ENCODE measurements around the gene NAV2.

NAV2 gene

DNA sequence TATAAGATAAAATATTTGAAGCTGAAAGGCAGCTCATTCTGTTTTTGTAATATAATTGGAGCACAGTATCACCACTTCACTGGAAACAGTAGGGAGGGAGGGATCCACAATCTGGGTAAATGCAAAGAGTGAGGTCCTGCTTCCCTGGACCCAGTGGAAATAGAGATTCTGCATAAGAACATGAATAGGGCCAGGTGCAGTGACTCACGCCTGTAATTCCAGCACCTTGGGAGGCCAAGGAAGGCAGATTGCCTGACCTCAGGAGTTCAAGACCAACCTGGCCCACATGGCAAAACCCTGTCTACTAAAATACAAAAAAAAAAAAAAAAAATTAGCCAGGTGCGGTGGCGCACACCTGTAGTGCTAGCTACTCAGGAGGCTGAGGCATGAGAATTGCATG, 303.9 kb downstream of the NAV2 start:
- DNase-seq (ENCODE audit: low read depth, low spot score), result no peak

GRCh38 chr11:20017320-20017719, 304.7 kb downstream of the NAV2 start:
- DNase-seq (ENCODE audit: low read depth, low spot score), result no peak

DNA sequence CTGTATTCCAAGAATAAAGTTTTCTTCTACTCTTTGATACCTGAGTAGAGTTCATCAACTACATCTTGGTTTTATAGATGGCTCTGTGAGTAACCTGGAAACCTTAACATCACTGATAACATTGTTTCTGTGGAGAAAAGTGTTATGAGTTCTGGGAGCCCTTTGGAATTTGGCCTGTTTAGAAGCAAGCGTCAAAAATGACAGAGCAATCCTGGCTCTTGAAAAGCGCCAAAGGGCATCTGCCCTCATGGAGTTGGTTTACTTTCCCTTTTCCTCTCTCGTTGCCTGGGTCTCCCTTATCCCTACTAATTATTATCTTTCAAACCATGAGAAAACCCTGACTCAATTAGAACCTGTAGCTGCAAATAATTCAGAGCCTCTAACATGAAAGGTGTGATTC, 307.6 kb downstream of the NAV2 start:
- DNase-seq (ENCODE audit: low read depth, low spot score), result no peak

DNA sequence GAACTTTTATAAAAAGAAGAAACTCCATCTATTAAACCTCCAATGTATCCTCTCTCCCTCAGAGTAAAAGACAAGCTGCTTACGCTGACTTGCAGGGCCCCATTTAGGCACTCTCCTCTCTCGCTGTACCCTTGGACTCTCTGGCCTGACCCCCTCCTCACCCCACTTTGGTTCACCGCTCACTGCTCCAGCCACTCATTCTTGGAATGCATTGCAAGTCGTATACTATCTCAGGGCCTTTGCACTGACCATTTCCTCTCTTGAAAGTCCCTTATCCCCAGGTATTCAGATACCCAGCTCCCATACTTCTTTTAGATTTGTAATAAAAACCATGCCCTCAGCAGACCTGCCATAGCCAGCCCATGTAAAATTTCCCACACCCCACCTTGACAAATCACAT, 308.1 kb downstream of the NAV2 start:
- no peak for DNase-seq (ENCODE audit: low read depth, low spot score)

GRCh38 chr11:20021212-20021611, 308.6 kb downstream of the NAV2 start:
- no peak for DNase-seq (ENCODE audit: low read depth, low spot score)

DNA sequence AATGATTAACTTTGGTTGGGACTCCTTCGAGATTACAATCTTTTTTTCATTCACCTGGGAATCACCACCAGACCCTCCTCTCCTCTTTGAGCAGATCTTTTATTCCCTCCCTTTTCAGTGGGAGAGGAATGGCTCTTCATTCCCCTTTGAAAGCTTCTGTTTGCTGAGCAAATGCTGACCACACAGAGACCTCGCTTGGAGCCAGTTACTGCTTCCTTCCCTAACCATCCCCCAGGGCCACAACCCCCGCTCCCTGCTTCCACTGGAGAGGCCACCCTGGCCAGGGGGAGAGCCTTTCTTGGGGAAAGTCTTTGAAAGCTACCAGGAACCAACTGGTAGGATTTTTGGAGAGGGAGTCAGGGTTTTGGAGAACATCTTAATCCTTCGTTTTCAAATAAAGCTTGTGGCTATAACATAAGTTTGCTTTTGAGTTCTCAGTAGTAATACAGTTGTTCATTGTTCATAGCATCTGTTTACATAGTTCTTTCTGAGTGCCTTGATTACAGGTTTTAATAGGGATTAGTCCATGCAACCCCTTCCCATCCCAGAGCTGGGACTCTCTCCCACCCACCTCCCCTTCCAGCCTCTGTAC, 309.2 kb downstream of the NAV2 start:
- no peak for DNase-seq (ENCODE audit: low read depth, low spot score)

DNA sequence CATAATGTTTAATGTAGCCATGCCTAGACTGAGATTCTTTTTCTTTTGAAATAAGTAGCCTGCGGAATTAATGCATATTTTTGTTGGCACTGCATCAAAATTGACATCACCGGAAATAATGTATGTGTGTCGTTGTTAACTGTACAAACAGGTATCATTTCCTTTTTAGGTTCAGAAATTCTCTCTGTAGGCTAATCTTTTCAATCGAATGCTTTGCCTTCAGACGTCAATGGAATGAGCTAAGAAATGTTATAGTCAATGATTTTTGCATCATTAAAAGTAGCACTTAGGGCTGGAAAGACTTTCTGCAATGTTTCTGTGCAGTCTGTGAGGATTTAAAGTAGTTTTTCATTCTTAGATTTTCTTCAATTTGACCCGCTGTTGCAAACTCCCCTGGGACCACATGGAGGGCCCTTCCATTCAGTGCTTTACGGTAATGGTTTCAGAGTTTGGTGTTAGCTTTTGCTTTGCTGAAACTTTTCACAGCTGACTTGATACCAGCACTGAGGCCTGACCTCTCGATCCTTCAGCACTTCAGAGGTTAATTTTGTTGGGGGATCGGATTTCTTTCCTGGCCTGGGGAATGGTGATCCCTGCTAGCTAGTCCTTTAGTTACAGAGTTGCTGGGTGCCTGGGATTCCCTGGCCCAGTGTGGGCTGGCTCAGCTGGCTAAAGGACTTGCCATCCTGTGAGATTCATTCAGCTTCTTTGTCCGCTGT, 309.9 kb downstream of the NAV2 start:
- peak; percentile 69 for DNase-seq (ENCODE audit: low read depth, low spot score)

DNA sequence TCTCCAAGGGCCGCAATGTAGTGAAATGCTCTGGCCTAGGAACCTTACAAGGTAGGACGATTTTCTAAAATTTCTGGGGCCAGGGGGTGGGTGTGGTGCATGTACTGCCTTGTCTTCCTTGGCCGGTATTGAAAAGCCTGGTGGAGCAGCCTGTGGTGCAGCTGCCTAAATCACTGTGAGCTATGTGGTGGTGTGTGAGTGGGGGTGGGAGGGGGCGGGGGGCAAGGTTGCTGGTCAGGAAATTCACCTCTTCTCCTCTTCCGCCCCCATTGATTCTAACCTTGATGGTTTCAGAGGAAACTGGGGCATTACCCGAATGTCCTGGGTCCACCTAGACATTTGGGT, 310.4 kb downstream of the NAV2 start:
- no peak for DNase-seq (ENCODE audit: low read depth, low spot score)

DNA sequence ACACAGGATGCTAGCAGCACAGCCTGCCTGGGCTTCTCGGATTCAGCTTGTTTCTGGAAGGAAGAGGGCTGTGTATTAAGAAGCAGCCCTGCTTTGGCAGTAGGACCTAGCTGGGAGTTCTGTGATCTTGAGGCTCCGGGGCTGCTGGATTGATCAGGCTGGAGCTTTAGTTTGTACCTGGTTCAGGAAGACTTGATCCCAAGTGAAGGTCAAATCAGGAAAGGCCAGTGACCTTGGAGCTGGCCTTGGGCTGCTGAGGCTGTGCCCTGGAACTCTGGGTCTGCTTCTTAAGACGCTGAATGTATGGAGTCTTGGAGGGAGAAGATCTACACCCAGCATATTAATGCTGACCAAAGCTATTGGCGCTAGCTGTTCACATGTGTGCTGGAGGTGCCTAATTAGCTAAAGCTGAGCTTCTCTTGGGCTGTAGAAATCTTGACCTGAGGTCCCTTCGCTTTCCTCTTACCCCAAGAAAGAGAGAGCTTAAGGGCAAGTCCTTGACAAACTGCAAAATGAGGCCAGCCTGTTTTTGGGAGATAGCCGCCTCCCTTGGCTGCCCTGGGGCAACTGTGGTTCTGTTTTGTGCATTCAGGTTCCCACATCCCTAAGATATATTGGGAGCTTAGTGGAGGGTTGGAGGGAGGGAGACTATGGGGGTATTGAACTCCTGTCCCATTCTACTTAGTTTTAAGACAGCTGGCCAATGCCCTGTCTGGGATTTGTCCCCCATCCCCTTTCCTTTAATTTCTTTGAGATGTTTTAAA, 311.7 kb downstream of the NAV2 start:
- no peak for DNase-seq (ENCODE audit: low read depth, low spot score)

DNA sequence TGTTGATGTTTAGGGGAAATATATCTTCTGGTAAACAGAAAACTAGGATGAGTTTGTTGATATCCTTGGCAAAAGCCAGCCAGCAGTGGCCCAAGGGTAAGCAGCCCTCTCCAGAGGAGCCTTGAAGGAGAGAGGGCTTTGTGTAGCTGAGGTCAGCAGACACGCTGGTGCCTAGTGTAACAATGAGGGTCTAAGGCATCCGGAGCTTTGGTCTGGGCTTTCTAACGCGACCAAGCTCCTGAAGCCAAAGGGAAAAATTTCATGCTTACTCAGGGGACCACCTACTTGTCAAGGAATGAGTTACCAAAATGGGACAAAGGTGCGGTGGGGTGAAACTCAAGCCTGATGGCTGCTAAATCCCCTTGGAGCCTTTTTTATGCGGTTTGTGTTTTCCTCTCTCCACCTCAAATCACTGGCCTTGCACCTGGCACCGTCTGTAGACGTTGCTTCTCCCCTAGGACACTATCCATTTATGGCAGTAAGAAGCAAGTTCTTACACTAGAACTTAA, 312.7 kb downstream of the NAV2 start:
- no peak for DNase-seq (ENCODE audit: low read depth, low spot score)

DNA sequence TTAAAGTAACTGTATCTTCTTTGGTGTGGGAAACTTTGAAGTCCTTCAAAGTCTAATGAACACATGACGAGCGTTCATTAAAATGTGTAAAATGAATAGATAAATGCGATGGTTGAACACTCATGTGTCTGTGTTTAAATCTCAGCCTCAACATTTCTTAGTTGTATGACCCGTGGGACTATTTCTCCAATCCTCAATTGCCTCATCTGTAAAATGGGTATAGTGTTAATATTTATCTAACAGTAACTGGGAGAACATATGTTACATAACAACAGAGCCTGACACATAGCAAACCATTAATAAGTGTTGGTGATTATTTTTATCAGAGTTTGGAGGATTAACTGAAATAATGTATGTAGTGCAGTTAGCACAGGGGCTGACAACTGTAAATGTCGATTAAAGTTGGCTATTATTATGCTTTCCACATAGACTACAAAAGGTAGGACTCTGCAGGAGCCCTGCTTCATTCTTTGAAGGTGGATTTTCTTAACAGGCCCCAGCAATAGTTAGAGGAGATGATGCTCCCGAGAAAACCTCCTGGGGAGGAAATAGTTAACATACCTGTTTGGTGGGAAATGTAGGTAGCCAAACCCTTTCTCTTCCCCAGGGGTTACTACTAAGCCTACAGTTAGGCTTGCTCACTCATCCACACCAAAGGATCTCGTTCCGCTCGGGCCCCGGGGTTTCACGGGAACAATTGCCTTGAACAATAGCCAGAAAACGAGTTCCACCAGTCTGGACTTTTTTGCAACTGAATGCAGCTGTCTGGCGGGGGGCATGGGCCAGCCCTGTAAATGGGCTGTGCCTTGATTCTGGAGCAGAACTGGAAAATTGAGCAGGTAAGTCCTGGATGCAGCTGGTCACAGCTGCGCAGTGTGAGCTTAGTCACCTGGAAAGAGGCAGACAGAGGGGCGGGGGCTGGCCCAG, 314.3 kb downstream of the NAV2 start:
- DNase-seq (ENCODE audit: low read depth, low spot score), result no peak

DNA sequence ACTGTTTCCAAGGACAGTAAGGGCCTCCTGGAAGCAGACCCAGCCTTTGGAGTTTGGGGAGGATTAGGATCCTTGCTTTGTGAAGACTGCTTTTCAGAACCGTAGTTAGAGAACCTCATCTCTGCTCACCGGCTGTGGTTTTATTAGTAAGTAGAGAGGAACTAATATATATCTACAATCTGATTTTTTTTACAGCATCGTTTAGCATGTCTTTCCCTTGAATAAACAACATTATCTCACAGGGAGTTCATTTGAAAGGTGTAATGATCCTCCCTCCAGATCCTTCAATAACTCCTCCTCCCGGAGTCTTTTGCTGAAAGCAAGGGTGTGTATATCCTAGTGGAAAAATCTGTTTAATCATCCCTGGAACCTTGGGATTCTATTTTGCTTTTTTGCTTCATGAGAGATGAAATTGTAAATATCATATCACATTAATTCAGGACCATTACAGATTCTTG, 314.9 kb downstream of the NAV2 start:
- no peak for DNase-seq (ENCODE audit: low read depth, low spot score)

- no peak for DNase-seq (ENCODE audit: low read depth, low spot score)
Measured at GRCh38 chr11:20029193-20029592, 316.6 kb downstream of the NAV2 start.

DNA sequence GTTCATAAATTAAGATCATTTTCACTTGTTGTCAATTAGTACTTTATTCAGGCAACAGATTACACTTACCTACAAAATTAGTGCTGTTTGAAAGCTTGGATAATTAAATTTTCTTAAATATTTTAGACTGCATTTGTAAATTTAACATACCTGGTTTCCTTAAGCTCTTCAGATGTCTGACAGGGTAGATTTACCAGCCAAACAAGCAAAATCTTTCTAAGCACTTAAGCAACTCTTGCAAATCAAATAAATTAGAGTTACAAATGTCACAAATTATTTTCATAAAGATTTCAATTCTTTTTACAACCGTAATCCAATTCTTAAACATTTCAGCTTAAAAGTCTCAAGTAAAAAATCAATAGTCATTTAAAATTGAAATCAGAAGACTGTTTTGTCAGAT, 317.8 kb downstream of the NAV2 start:
- no peak for DNase-seq (ENCODE audit: low read depth, low spot score)

DNA sequence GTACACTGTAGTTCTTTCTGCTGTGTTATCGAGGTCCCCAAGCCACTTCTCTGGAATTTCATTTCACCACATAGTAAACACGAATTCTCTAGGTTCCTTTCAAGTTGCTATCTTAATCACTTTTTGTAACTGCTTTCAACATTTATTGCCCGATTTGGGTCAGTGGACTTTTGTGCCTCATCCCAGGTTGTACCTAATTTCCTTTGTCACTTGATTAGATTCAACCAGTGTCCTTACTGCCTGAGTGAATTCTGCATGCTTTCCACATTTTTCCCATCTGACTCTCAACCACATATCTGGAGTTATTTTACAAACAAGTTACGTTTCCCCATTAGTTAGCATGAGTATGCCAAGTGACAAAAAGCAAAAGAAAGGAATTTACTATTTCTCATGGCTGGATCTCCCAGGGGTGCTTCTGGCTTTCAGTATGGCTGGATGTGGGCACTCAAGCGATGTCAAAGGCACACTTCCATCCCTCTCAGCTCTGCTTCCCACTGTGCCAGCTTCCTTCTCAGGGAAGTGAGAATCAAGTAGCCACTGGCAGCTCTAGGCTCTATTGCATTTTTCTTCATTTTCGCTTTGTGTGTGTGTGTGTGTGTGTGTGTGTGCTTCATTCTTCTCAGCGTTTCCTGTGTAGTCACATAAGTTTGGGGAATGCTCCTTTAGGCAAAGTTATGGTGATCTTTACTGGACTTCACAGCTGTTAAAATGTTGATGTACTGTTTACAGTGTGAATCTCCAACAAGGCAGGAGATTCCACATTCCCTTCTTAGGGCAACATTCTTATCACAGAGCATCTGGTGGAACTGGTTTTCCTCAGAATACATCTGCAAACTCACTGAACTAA, 318.7 kb downstream of the NAV2 start:
- peak; percentile 93 for DNase-seq (ENCODE audit: low read depth, low spot score)

DNA sequence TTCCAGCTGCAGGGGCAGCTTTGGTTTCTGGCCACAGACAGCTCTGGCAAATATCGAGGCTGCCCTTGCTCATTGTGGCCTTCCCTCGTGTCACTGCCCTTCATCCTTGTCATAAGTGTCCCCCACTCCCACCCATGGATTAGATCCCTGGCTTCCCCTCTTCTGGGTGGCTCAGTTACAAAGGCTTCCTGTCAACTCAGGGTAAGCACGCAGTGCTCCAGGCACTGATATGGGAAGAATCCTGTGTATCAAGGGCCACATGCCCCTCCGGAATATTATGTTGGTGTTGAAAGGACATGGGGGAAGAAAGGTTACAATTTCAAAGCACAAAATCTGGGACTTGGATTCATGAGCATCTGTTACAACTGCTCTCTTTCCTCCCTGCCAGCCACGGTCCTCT, 319.5 kb downstream of the NAV2 start:
- no peak for DNase-seq (ENCODE audit: low read depth, low spot score)

- DNase-seq (ENCODE audit: low read depth, low spot score), result no peak
Measured at GRCh38 chr11:20032577-20033260, 320.1 kb downstream of the NAV2 start.

DNA sequence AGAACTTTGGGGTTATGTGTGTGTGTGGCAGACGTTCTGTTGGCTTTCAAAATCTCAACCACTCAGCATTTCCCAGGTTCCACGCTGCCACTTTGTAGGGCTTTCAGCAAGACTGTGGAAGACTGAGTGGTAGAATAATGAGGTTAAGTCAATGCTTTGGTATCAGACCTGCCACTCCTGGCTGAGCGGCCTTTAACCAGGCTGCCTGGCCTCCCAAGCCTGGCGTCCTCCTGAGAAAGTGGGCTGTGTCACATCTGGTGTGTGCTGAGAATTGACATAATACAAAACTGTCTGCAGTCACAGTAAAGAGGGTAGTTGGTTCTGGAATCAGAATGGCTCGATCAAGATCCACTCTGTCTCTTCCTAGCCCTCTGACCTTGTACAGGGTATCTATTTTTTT, 321.2 kb downstream of the NAV2 start:
- DNase-seq (ENCODE audit: low read depth, low spot score), result no peak

GRCh38 chr11:20034941-20035340, 322.3 kb downstream of the NAV2 start:
- no peak for DNase-seq (ENCODE audit: low read depth, low spot score)

DNA sequence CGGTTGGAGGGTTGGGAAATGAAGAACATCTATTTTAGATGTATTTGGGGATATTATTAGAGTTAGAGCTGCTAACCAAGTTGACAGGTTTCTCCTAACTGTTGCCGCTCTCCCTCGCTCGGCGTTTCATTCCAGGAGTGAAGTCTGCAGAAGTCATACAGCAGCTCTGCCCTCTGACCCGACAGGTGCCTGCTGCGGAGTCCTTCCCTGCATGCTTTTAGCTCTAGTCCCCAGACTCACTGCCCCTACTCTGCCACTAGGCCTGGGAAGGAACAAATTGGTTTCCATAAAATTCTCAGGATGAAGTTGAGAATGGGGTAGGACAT, 322.7 kb downstream of the NAV2 start:
- DNase-seq (ENCODE audit: low read depth, low spot score), result no peak
